ENCODE data around the gene LMX1B. TPM values are rescaled to one million over a fixed set of nuclear protein-coding genes. Genes with fewer than 3 reads are reported as not detected.
"Not testable (repeated sequence)": the region's sequence is repeated elsewhere in the genome, so short reads cannot be mapped to it uniquely, and the experiment has no call there.

The LMX1B gene
- total RNA-seq, 8 experiments from 2014 or later, result 0.05 to 3.2 (median 0.25) TPM; not detected in 2

DNA sequence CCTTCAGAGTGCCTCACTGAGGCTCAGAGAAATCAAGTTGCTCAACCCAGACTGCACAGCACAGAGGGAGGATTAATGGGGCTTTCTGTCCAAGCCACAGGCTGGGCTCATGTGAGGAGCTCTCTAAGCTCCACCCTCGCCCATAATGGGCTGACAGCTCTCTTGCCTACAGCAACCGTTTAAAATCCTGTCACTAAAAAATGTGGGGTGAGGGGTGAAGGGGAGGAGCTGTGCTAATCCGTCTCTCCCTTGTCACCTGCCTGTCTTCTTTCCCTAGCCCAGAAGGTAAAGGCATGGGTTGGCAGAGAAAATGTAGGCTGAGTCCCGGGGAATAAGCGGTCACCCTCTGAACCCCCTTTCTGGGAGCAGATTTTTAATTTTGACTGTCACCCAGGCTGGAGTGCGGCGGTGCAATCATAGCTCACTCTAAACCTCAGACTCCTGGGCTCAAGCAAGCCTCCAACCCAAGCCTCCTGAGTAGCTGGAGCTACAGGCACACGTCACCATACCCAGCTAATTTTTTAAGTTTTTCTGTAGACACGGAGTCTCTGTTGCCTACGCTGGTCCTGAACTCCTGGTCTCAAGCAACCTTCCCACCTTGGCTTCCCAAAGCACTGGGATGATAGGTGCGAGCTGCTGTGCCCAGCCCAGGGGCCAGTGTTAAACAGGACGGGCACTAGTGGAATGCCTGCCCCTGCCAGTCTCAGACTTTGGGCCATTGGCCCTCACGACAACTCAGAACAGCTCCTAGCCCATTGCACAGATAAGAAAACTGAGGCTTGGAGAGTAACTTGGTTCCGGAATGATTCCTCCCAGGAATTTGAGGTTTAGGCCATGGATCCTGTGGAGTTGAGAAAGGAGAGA, 89.5 kb downstream of the LMX1B start:
- peak in 3 of 8 experiments; percentile 25 to 57 (median 44) for ATAC-seq (replicated peaks in 6 of 8)
- WGBS, 10 experiments, result 17 to 78% (median 55%) methylated on average over 2 to 7 of the region's 14 CpGs; no CpG with 5 or more reads in 2 of the 10 experiments
- Histone ChIP-seq H3K4me1 (replicated peaks in 1 of 2) (peaks cover 0 to 4% of the 10 kb centered on the region in 2 donors), H3K4me3 (no peak overlapping the region), H3K27ac (no peak overlapping the region)
- in situ Hi-C loops (cut with MboI; ENCODE audit: low pct_unique_long_range_greater_than_20kb in 2 of 9, low sequenced_read_pairs in 9 of 9, unreplicated experiment in 9 of 9), result loop anchor here in 2 of 9 experiments (10.0 kb wide), 1 partner anchor 82 kb away; no protein-coding TSS in a partner anchor

DNA sequence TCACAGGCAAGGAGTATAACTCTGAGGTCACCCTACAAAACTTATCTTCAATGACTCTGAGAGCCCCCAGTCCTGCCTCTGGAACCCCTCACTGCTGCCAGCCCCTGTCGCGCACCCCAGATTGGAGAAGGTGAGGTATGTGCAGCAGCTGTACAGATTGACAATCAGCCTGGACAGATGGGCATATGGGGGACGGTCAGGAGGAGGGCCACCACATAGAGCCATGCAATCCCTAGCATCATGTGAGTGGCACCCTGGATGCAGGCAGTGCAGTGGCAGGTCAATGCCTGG, 90.1 kb downstream of the LMX1B start:
- no peak overlapping the region for H3K4me3 ChIP-seq
- no peak for ATAC-seq (replicated peaks in 6 of 8)
- in situ Hi-C loops (cut with MboI; ENCODE audit: low pct_unique_long_range_greater_than_20kb in 2 of 9, low sequenced_read_pairs in 9 of 9, unreplicated experiment in 9 of 9), result loop anchor here in 2 of 9 experiments (10.0 kb wide), 1 partner anchor 81 kb away; no protein-coding TSS in a partner anchor
- H3K4me1 ChIP-seq (replicated peaks in 1 of 2), result peaks cover 0 to 4% of the 10 kb centered on the region in 2 donors
- WGBS, 10 experiments, result 80 to 86% methylated on average over 3 of the region's 3 CpGs; no CpG with 5 or more reads in 8 of the 10 experiments
- H3K27ac ChIP-seq, result no peak overlapping the region

DNA sequence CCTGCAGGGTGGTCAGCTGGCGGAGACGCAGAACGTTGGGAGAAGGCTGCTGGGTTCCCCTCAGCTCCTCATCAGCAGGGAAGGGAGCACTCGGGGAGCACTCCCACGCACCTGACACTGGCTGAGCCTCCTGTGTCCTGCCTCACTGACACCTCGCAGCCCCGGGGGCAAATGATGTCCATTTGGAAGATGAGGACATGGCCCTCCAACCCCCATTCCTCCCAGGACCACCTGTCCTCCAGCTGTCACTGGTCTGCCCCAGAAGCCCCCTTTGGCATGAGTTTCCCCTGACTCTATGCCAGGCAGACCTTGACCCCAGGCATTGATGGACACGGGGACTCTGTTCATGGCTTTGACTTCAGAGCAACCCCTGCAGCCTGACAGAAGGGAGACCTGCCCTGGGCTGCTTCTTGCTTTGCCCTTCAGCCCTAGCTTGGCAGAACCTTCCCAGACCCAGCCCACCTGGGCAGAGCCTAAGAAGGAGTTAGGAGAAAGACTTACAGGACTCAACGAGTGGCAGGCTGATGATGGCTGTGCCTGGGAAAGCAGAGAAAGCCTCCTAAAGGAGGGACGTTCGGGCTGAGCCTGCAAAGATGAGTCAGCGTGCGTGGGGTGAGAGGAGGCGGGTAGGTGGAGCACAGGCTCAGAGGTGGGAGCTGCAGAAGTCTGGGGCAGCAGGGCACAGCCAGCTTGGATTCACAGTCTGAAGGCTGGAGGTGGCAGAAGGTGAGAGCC, 90.6 kb downstream of the LMX1B start:
- peak; percentile 39 to 92 (median 86) for ATAC-seq (replicated peaks in 6 of 8)
- no peak overlapping the region for H3K27ac ChIP-seq
- peaks cover 0 to 4% of the 10 kb centered on the region in 2 donors for H3K4me1 ChIP-seq (replicated peaks in 1 of 2)
- in situ Hi-C loops (cut with MboI; ENCODE audit: low pct_unique_long_range_greater_than_20kb in 2 of 9, low sequenced_read_pairs in 9 of 9, unreplicated experiment in 9 of 9), result loop anchor here in 2 of 9 experiments (10.0 kb wide), 1 partner anchor 80 kb away; no protein-coding TSS in a partner anchor
- H3K4me3 ChIP-seq, result no peak overlapping the region
- 10 to 83% (median 34%) methylated on average over 1 to 9 of the region's 14 CpGs; no CpG with 5 or more reads in 4 of the 10 experiments for WGBS, 10 experiments

DNA sequence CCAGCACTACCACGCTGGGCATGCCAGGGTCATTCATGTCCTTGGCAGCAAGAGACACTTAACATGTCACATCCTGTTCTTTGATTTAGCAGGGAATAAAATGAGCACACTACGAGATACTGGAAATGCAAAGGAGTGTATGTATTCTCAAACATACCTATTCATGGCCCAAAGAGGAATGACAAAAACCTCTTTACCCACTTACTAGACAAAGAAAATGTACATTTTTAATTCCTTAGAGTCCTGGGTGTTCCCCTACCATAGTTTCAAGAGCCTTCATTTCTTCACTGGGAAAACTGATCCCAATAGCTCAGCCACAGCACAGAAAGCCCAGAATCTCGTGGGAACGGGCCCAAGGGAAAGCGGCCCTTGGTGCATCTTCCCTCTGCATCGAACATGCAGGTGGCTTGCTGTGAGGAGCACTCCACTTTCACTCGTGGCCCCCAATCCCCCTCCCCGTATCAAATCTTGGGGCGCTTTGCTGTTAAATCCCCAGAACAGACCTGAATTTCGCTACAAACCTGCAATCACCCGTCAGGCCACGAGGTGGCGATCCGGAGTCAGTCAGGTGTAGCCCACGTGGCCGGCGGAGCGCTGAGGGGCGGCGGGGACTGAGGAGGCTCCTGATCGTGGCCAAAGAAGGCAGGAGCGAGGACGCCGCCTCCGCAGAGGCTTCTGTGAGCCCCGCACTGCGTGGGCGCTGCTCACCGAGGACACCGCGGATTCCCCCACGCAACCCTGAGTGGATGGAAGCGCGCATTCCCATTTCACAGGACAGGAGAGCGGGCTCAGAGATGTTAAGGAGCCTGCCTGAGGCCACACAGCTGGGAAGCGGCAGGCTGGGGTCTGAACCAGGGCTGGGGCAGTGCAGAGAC, 91.4 kb downstream of the LMX1B start:
- ATAC-seq (replicated peaks in 6 of 8), result peak; percentile 55 to 77 (median 68)
- in situ Hi-C loops (cut with MboI; ENCODE audit: low pct_unique_long_range_greater_than_20kb in 2 of 9, low sequenced_read_pairs in 9 of 9, unreplicated experiment in 9 of 9), result loop anchor here in 2 of 9 experiments (10.0 kb wide), 1 partner anchor 80 kb away; no protein-coding TSS in a partner anchor
- Histone ChIP-seq H3K4me1 (replicated peaks in 1 of 2) (peaks cover 0 to 4% of the 10 kb centered on the region in 2 donors), H3K4me3 (no peak overlapping the region), H3K27ac (no peak overlapping the region)
- WGBS, 10 experiments, result 0 to 15% (median 0%) methylated on average over 1 to 20 of the region's 36 CpGs; no CpG with 5 or more reads in 3 of the 10 experiments

DNA sequence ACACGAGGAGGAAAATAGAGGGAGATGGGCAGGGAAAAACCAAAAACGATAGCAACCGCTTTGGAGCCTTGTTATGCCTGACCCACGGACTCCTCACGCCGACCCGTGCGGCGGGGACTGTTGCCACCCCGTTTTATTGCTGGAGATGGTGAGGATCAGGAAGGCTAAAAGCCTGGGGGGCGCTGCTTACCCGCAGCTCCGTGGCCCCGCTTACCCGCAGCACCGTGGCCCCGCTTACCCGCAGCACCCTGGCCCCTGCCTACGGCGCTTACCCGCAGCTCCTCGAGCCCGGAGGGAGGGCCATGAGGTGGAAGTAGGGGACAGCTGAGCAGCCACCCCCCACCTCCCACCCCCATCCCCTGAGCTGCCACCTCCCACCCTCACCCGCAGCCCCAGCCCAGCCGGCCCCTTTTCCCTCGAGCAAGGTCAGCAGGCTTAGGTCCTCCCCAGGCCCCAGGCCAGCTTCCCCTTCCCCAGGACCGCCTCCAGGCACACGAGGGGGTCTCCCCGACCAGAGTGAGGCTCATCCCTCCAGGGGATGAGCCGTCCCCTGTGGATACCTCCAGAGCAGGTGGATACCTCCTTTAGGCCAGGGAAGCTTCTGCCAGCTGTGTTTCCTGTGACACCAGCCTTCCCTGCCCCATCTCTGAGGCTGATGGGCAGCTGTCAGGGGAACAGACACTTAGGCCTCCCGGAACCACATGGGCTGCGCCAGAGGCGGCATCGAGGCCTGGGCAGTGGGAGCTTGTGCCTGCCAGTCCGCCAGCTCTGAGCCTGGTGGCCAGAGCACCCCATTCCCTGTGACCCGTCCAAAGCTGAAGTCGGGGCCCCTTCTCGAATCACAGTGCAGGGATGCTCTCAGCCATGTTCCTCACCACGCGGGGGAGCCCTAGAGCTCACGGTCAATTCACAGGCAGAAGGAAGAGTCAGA, 92.3 kb downstream of the LMX1B start:
- Histone ChIP-seq H3K27ac (no peak overlapping the region), H3K4me1 (replicated peaks in 1 of 2) (peaks cover 0 to 4% of the 10 kb centered on the region in 2 donors), H3K4me3 (no peak overlapping the region)
- WGBS, 10 experiments, result 0 to 71% (median 0%) methylated on average over 1 to 10 of the region's 41 CpGs; no CpG with 5 or more reads in 3 of the 10 experiments
- in situ Hi-C loops (cut with MboI; ENCODE audit: low pct_unique_long_range_greater_than_20kb in 2 of 9, low sequenced_read_pairs in 9 of 9, unreplicated experiment in 9 of 9), result loop anchor here in 2 of 9 experiments (10.0 kb wide), 1 partner anchor 79 kb away; no protein-coding TSS in a partner anchor
- peak in 1 of 8 experiments; percentile 42 for ATAC-seq (replicated peaks in 6 of 8)

DNA sequence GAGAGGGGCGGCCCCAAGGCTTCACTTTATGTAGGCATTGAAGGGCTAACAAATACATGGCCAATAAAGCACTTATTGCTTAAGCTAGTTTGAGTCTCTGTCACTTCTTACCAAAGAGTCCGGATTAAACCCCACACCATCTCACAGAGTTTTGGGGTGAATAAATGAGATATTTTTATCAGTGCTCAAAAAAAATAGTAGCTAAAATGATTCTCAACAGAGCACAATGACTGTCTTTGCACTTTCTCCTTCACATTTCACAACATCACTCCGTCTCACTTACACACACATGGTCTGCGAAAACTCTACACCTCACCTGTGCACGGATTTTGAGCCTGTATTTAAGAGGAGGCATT, 92.9 kb downstream of the LMX1B start:
- no peak for ATAC-seq (replicated peaks in 6 of 8)
- Histone ChIP-seq H3K4me1 (replicated peaks in 1 of 2) (peaks cover 0 to 4% of the 10 kb centered on the region in 2 donors), H3K27ac (no peak overlapping the region), H3K4me3 (no peak overlapping the region)
- 20 to 100% (median 67%) methylated on average over 1 to 4 of the region's 5 CpGs; no CpG with 5 or more reads in 3 of the 10 experiments for WGBS, 10 experiments
- in situ Hi-C loops (cut with MboI; ENCODE audit: low pct_unique_long_range_greater_than_20kb in 2 of 9, low sequenced_read_pairs in 9 of 9, unreplicated experiment in 9 of 9), result loop anchor here in 2 of 9 experiments (10.0 kb wide), 1 partner anchor 78 kb away; no protein-coding TSS in a partner anchor

DNA sequence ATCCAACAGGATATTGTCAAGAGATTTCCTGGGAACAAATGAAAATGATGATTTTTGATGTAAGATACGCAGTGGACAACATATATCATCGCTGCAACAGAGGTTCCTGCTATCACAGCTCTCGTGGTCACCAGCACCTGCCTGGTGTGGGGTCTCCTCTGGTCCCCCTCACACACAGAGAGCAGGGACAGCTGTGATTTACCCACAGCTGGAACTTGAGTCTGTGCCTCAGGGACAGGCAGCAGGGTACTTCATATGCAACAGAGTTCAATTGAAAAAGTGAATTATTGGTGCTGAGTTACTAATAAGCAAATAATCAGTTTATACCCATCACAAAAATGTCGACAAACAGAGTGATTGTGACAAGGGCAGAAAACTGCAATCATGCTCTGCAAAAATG, 93.4 kb downstream of the LMX1B start:
- Histone ChIP-seq H3K4me1 (replicated peaks in 1 of 2) (peaks cover 0 to 4% of the 10 kb centered on the region in 2 donors), H3K4me3 (no peak overlapping the region), H3K27ac (no peak overlapping the region)
- WGBS, 10 experiments, result 57 to 100% (median 81%) methylated on average over 1 to 4 of the region's 4 CpGs; no CpG with 5 or more reads in 1 of the 10 experiments
- in situ Hi-C loops (cut with MboI; ENCODE audit: low pct_unique_long_range_greater_than_20kb in 2 of 9, low sequenced_read_pairs in 9 of 9, unreplicated experiment in 9 of 9), result loop anchor here in 2 of 9 experiments (10.0 kb wide), 1 partner anchor 78 kb away; no protein-coding TSS in a partner anchor
- ATAC-seq (replicated peaks in 6 of 8), result no peak

DNA sequence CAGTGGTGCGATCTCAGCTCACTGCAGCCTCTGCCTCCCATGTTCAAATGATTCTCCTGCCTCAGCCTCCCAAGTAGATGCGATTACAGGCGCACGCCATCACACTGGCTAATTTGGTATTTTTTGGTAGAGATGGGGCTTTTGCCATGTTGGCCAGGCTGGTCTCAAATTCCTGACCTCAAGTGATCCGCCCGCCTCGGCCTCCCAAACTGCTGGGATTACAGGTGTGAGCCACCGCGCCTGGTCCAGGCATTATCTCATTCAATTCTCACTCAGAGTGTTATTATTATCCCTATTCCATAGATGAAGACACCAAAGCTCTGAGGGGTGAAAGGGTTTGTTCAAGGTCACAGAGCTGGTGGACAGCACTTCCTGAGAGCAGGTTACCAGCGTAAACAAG, 94.0 kb downstream of the LMX1B start:
- H3K27ac ChIP-seq; H3K4me1 ChIP-seq (replicated peaks in 1 of 2); H3K4me3 ChIP-seq; ATAC-seq (replicated peaks in 6 of 8): not testable (repeated sequence)
- WGBS, 10 experiments, result 40 to 100% (median 87%) methylated on average over 1 to 9 of the region's 10 CpGs; no CpG with 5 or more reads in 3 of the 10 experiments
- in situ Hi-C loops (cut with MboI; ENCODE audit: low pct_unique_long_range_greater_than_20kb in 2 of 9, low sequenced_read_pairs in 9 of 9, unreplicated experiment in 9 of 9), result loop anchor here in 2 of 9 experiments (10.0 kb wide), 1 partner anchor 77 kb away; no protein-coding TSS in a partner anchor

DNA sequence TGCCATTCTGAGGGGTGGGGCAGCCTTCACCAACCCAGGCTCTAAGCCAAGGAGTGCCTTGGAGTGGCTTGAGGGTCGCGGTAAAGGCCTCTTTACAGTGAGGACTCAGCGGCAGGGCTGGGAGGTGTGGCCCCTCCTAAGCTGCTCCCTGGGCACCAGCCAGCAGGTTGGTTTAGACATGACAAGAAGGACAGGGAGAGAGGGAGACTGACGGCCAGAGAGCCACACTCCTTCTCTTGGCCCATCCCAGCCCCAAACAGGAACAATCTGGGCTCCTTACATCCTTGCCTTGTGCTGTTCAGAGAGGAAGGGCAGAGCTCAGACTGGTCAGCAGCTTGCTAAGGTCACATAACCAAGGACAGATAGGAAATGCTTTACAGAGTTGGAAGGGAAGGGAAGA, 94.5 kb downstream of the LMX1B start:
- peaks cover 0 to 4% of the 10 kb centered on the region in 2 donors for H3K4me1 ChIP-seq (replicated peaks in 1 of 2)
- in situ Hi-C loops (cut with MboI; ENCODE audit: low pct_unique_long_range_greater_than_20kb in 2 of 9, low sequenced_read_pairs in 9 of 9, unreplicated experiment in 9 of 9), result loop anchor here in 2 of 9 experiments (10.0 kb wide), 1 partner anchor 77 kb away; no protein-coding TSS in a partner anchor
- no peak for ATAC-seq (replicated peaks in 6 of 8)
- 10 to 73% (median 55%) methylated on average over 2 to 3 of the region's 4 CpGs; no CpG with 5 or more reads in 6 of the 10 experiments for WGBS, 10 experiments
- H3K4me3 ChIP-seq, result no peak overlapping the region
- H3K27ac ChIP-seq, result no peak overlapping the region

DNA sequence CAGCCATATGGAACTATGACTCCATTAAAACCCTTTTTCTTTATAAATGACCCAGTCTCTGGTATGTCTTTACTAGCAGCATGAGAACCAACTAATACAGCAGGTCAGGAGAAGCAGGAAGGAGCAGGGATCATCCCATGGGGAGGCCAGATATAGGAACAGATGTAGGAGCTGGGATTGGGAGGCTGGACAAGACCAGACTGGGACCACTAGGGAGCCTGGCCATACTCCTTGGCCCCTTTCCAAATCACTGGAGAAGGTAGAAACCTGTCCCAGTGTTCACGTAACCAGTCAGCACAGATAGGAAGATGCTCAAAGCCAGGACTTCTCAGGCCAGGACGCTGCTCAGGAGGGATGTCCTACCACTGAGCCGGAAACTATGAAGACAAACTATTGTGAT, 95.5 kb downstream of the LMX1B start:
- no peak for ATAC-seq (replicated peaks in 6 of 8)
- Histone ChIP-seq H3K27ac (no peak overlapping the region), H3K4me1 (replicated peaks in 1 of 2) (peaks cover 0 to 4% of the 10 kb centered on the region in 2 donors), H3K4me3 (no peak overlapping the region)
- WGBS, 10 experiments, result 100% methylated on average over 1 to 2 of the region's 3 CpGs; no CpG with 5 or more reads in 7 of the 10 experiments
- in situ Hi-C loops (cut with MboI; ENCODE audit: low pct_unique_long_range_greater_than_20kb in 2 of 9, low sequenced_read_pairs in 9 of 9, unreplicated experiment in 9 of 9), result loop anchor here in 2 of 9 experiments (10.0 kb wide), 1 partner anchor 76 kb away; no protein-coding TSS in a partner anchor

DNA sequence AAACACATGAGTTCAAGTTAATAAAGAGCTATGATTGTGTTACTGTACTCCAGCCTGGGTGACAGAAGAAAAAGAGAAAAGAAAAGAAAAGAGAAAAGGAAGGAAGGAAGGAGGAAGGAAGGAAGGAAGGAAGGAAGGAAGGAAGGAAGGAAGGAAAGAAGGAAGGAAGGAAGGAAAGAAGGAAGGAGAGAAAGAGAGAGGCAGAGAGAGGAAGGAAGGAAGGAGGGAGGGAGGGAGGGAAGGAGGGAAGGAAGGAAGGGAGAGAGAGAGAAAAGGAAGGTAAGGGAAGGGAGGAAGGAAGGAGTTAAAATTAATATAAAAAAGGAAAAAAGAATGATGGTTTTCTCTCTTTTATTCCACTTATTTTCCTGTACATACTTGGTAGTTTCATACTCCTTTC, 101.7 kb downstream of the LMX1B start:
- no peak overlapping the region for H3K27ac ChIP-seq
- H3K4me3 ChIP-seq, result no peak overlapping the region
- in situ Hi-C loops (cut with MboI; ENCODE audit: low pct_unique_long_range_greater_than_20kb in 2 of 9, low sequenced_read_pairs in 9 of 9, unreplicated experiment in 9 of 9), result no loop called here
- peaks cover 10 to 12% of the 10 kb centered on the region in 2 donors for H3K4me1 ChIP-seq (replicated peaks in 1 of 2)
- no peak for ATAC-seq (replicated peaks in 6 of 8)
